Peyer's patch (tissue), 4 donors: ENCODE measurements around the gene OR8K3. TPM values are rescaled to one million over a fixed set of nuclear protein-coding genes. Genes with fewer than 3 reads are reported as not detected.

Experiments used
- DNase-seq, 3 donors: peaks; one replicate each; pipeline ENCODE4 v3.0.0-alpha.2; 2017 to 2019
- H3K27ac ChIP-seq, 4 donors: fragments of 200-600 bp; sonication (generic); one replicate each; pipeline ENCODE4 v1.5.1; 2016 to 2019
- H3K27me3 ChIP-seq, 2 donors: fragments of 200-600 bp; sonication (generic); one replicate each; pipeline ENCODE4 v1.5.1; 2019
- H3K36me3 ChIP-seq, 3 donors: fragments of 200-600 bp; sonication (generic); one replicate each; pipeline ENCODE4 v1.5.1; 2016 to 2019
- H3K4me1 ChIP-seq, 4 donors: fragments of 200-600 bp; sonication (generic); one replicate each; pipeline ENCODE4 v1.5.1; 2016 to 2019
- H3K4me3 ChIP-seq, 4 donors: fragments of 200-600 bp; sonication (generic); 1 replicate in 3 of 4; 2 replicates in 1 of 4; pipeline ENCODE4 v1.5.1; 2016 to 2019; ENCODE audit warnings: mild to moderate bottlenecking in 1 of 4
- H3K9me3 ChIP-seq, 4 donors: fragments of 200-600 bp; sonication (generic); one replicate each; pipeline ENCODE4 v1.5.1; 2016 to 2019; ENCODE audit warnings: mild to moderate bottlenecking in 1 of 4
- POLR2A ChIP-seq, 2 donors: fragments of 450-650 bp; IDR thresholded peaks; one replicate each; pipeline ENCODE4 v1.5.1; 2017; ENCODE audit warnings: antibody characterized with exemption in 2 of 2, mild to moderate bottlenecking in 2 of 2, moderate library complexity in 2 of 2
- total RNA-seq, 4 donors: library from RNA; depleted of rRNA; stranded (reverse); fragments of >200 nt; gene quantifications; one replicate each; pipeline ENCODE4 v1.1.0, GENCODE V29; 2016
- TF ChIP-seq, protein P1 (sequence below), 6 experiments: fragments of 450-650 bp in 4 of 6; fragments of 200-600 bp in 2 of 6; sonication (generic) in 1 of 6; IDR thresholded peaks; one replicate each; pipeline ENCODE4 v1.5.1; 2017 to 2019; ENCODE audit warnings: antibody characterized with exemption in 6 of 6, mild to moderate bottlenecking in 3 of 6, moderate library complexity in 1 of 6

Gene OR8K3
- total RNA-seq: not detected

DNA sequence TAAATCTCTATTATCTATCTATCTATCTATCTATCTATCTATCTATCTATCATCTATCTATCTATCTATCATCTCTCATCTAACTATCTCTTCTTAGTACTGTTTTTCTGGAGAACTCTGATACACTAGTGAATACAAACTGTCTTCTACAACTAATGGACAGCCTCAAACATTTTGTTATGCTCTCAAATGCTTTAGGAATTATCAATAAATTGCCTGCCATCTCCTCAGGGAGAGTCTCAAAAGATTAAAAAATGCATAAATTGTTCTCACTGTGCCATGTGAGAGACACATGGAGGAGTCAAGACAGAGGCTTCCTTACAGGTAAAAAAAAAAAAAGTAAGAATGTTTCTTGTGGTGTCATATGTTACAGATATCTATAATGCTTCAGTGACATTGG lies at the start of gene OR8K3:
Gene OR8K3, plus strand, starts transcription at position 301 of the 400 bp plus-strand sequence. CDS start 3,163 bp downstream, outside the sequence.
- H3K4me3 ChIP-seq: no peak within 1 kb of the TSS
- H3K27me3 ChIP-seq: no peaks in the 10 kb centered on the region
- no peaks in the 10 kb centered on the region for H3K4me1 ChIP-seq
- no peak for DNase-seq
- no peaks in the 10 kb centered on the region for H3K9me3 ChIP-seq
- no peak within 1 kb of the TSS for H3K27ac ChIP-seq
- H3K36me3 ChIP-seq: no peaks in the 10 kb centered on the region
- no peak for TF ChIP-seq POLR2A (IDR thresholded peaks at IDR 0.05)
- TF ChIP-seq, protein P1, sequence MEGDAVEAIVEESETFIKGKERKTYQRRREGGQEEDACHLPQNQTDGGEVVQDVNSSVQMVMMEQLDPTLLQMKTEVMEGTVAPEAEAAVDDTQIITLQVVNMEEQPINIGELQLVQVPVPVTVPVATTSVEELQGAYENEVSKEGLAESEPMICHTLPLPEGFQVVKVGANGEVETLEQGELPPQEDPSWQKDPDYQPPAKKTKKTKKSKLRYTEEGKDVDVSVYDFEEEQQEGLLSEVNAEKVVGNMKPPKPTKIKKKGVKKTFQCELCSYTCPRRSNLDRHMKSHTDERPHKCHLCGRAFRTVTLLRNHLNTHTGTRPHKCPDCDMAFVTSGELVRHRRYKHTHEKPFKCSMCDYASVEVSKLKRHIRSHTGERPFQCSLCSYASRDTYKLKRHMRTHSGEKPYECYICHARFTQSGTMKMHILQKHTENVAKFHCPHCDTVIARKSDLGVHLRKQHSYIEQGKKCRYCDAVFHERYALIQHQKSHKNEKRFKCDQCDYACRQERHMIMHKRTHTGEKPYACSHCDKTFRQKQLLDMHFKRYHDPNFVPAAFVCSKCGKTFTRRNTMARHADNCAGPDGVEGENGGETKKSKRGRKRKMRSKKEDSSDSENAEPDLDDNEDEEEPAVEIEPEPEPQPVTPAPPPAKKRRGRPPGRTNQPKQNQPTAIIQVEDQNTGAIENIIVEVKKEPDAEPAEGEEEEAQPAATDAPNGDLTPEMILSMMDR (IDR thresholded peaks at IDR 0.05): no peak

DNA sequence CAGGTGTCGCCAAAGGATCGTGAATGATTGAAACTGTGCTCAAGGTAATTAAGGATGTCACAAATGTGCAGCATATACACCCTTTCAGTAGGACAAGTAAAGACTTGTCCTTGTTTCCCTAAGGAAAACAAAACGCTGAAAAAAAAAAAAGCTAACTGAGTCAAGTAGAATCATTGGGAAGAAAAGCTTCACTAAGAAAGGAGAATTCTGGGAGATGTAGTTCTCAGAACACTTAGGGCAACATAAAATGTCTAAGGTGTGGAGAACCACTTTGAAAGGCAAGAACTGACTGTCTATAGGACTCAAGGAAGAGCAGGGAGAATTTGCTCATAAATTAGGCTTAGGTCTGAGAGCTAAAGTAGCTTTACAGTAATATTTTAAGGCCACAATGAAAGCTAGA lies 43.9 kb upstream of the OR8K3 start:
- TF ChIP-seq POLR2A (IDR thresholded peaks at IDR 0.05): no peak
- TF ChIP-seq, protein P1 (IDR thresholded peaks at IDR 0.05): no peak
- Histone ChIP-seq H3K27me3 (no peaks in the 10 kb centered on the region), H3K4me1 (no peaks in the 10 kb centered on the region), H3K9me3 (no peaks in the 10 kb centered on the region), H3K36me3 (no peaks in the 10 kb centered on the region), H3K27ac (no peak overlapping the region), H3K4me3 (no peak overlapping the region)
- DNase-seq: no peak

DNA sequence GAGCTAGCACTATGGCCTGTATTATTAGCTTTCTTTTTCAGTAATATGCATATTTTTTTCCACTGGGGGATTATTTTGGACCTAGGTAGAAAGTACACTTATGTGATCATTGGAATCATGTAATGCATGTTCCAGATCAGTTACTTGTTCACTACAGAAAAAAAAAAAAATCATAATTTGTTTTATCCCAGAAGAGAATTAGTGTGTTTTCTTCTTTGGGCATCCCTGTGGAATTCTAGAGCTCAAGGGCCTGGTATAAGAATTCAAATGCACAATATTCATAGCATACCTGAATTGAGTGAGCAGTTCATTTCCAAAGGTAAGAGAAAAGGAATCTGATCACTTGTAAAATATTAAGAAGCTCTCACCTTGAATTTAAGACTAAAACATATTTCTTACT lies 41.1 kb upstream of the OR8K3 start, which contains the start of gene OR5T1:
Gene OR5T1, plus strand, starts transcription at position 301 of the 400 bp plus-strand sequence. CDS start 1,485 bp downstream, outside the sequence.
- H3K36me3 ChIP-seq: no peaks in the 10 kb centered on the region

GRCh38 chr11:56292154-56292553 lies 22.8 kb upstream of the OR8K3 start, which contains the start of gene OR8H1:
Gene OR8H1 (minus strand): TSS chr11:56292254. CDS start chr11:56291062, 1,192 bp downstream.
- TF ChIP-seq, protein P1 (IDR thresholded peaks at IDR 0.05): no peak
- no peak for TF ChIP-seq POLR2A (IDR thresholded peaks at IDR 0.05)
- no peaks in the 10 kb centered on the region for H3K36me3 ChIP-seq
- no peaks in the 10 kb centered on the region for H3K9me3 ChIP-seq
- no peaks in the 10 kb centered on the region for H3K27me3 ChIP-seq
- DNase-seq: no peak
- no peak within 1 kb of the TSS for H3K4me3 ChIP-seq
- H3K27ac ChIP-seq: no peak within 1 kb of the TSS
- H3K4me1 ChIP-seq: no peaks in the 10 kb centered on the region

More for the DNA sequence above, 41.1 kb upstream of the OR8K3 start, which contains the start of gene OR5T1:
- H3K27me3 ChIP-seq: no peaks in the 10 kb centered on the region
- H3K4me1 ChIP-seq: no peaks in the 10 kb centered on the region
- no peak for TF ChIP-seq POLR2A (IDR thresholded peaks at IDR 0.05)
- TF ChIP-seq, protein P1 (IDR thresholded peaks at IDR 0.05): no peak
- H3K4me3 ChIP-seq: no peak within 1 kb of the TSS
- H3K9me3 ChIP-seq: no peaks in the 10 kb centered on the region
- H3K27ac ChIP-seq: no peak within 1 kb of the TSS
- DNase-seq: no peak

DNA sequence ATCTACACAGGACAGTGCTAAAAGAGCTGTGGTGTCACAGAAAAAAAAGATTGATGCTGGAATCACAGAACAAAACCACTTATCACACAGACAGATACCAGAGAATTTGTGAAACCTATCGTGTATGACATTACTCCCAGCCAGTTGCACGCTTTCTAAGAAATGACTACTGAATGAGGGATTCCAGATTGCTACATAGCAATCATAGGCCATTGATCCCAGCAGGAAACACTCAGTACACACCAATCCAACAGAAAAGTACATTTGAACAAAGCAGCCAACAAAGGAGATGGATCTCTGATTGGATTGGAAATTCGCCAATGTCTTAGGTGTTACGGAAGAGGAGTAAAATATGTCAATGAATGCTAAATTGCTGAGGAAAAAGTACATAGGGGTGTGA lies 18.0 kb upstream of the OR8K3 start:
- Histone ChIP-seq H3K9me3 (no peaks in the 10 kb centered on the region), H3K4me3 (no peak overlapping the region), H3K4me1 (no peaks in the 10 kb centered on the region), H3K27ac (no peak overlapping the region), H3K36me3 (no peaks in the 10 kb centered on the region), H3K27me3 (no peaks in the 10 kb centered on the region)
- no peak for TF ChIP-seq POLR2A (IDR thresholded peaks at IDR 0.05)
- TF ChIP-seq, protein P1 (IDR thresholded peaks at IDR 0.05): no peak
- no peak for DNase-seq

DNA sequence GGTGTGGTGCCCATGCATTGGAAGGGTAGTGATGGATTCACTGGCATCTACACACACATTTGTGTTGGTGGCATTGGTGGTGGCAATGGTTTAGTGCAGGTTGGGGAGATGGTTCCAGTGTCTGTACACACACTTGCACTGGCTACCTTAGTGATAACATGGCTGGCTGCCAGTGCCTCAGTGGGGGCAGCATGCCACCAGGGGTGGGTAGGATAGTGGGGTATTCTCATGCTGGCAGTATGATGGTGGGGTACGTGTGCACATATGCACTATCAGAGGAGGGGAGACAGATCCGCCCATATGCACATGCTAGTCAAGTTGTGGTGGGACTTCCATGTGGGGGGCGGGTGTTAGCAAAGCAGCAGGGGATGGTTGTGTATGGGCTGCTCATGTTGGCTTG lies 7.1 kb upstream of the OR8K3 start:
- H3K9me3 ChIP-seq: no peaks in the 10 kb centered on the region
- TF ChIP-seq, protein P1 (IDR thresholded peaks at IDR 0.05): no peak
- TF ChIP-seq POLR2A (IDR thresholded peaks at IDR 0.05): no peak
- no peak overlapping the region for H3K27ac ChIP-seq
- no peaks in the 10 kb centered on the region for H3K4me1 ChIP-seq
- H3K36me3 ChIP-seq: no peaks in the 10 kb centered on the region
- no peak overlapping the region for H3K4me3 ChIP-seq
- H3K27me3 ChIP-seq: no peaks in the 10 kb centered on the region
- no peak for DNase-seq
